ENCODE measurements around the gene KRTAP12-1.
"Not testable (repeated sequence)": the region's sequence is repeated elsewhere in the genome, so short reads cannot be mapped to it uniquely, and the experiment has no call there.

The KRTAP12-1 gene

GRCh38 chr21:44699502-44700001 lies 17.6 kb upstream of the KRTAP12-1 start:
- in situ Hi-C loops (cut with MboI; ENCODE audit: low sequenced_read_pairs), result no loop called here

DNA sequence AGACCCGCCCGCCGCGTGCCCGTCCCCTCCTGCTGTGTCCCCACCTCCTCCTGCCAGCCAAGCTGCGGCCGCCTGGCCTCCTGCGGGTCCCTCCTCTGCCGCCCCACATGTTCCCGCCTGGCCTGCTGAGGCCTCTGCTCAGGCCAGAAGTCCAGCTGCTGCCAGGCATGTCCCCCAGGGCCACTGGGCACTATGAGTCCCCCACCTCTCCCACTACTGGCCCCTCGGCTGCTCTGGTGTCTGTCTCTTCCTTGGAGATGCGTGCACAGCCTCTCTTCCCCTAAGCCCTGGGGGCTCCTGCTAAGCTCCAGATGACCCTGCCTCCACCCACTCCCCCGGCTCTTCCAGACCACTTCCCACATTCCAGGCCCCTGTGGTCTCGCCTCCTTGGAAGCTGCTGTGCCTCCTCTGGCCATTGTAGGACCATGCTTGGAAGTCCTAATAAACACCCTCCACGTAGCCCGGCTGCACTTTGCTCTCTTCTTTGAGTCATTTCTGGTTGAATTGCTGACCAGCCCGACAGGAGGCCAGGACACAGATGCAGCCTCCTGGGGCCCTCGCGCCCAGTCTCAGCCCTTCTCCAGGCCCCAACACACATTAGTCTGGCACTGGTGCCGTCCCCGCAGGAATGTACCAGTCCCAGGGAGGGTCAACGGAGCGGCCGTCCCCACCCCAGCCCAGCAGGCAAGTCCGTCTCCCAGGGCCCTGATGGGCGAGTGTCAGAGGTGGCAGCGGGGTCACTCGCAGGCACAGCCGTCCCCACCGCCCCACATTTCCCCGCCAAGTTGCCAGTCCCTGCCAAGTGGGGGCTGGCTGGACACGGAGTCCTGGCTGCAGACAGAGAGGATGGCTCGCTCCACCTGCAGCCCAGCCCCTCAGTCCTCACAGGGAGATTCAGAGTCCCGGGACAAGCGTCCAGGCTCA lies 16.1 kb upstream of the KRTAP12-1 start:
- in situ Hi-C loops (cut with MboI; ENCODE audit: low sequenced_read_pairs), result no loop called here

- in situ Hi-C loops (cut with MboI; ENCODE audit: low sequenced_read_pairs), result not testable (repeated sequence)
Measured at GRCh38 chr21:44697172-44697810, 15.3 kb upstream of the KRTAP12-1 start, which contains the start of gene KRTAP10-12. KRTAP10-12 (plus strand) TSS chr21:44697172; CDS start chr21:44697202, 30 bp downstream.

DNA sequence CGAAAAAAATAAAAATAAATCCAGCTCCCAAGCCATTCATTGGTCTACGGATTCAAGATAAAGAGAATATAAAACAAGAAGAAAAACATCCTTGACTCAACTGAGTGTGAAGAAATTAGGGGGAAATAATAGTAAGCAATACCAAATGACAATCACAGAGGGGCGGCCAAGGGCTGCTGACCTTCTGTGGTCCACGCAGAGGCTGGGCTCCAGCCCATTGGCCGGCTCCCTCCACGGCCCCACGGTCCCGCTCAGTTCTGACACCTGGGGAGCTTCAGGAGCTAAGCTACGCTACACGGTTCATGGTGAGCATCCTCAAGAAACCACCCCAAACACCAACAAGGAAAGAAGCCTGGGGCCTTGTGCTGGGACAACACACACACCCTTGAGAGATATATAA lies 14.6 kb upstream of the KRTAP12-1 start:
- in situ Hi-C loops (cut with MboI; ENCODE audit: low sequenced_read_pairs), result no loop called here

DNA sequence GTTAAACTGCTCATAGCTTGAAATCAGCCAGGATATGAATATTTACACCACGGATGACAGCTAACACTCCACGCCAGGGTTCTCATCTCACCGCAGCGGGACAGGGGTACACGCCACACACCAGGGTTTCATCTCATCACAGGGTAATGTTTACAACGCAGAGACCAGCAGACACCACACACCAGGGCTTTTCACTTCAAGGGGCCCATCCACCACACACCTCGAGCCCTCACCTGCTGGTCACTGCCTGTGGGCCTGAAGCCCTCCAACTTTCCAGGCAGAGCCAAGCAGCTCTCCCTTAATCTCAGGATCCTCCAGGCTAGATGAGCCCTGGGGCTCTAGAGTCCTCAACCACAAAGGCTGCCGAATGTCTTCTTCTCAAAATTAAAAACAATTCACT lies 13.7 kb upstream of the KRTAP12-1 start:
- in situ Hi-C loops (cut with MboI; ENCODE audit: low sequenced_read_pairs), result no loop called here

- in situ Hi-C loops (cut with MboI; ENCODE audit: low sequenced_read_pairs), result no loop called here
Measured at GRCh38 chr21:44695184-44695583, 13.2 kb upstream of the KRTAP12-1 start.

DNA sequence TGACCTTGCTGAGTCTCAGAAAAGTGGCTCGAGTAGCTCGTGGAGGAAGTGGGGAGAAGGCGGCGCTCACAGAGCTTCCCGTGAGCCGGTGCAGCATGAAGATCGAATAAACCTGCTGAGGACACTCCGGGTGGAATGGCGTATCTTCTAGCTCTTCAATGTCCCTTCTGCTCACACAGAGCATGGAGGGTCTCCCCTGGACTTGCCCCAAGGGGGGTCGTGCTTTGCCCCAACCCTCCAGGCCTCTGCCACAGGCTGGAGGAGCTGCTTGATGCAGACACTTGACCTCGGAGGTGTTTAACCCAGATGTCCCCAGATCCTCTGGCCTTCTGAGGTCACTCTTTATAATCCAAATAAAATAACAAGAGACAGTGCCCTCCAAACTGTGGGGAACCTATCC lies 12.8 kb upstream of the KRTAP12-1 start:
- in situ Hi-C loops (cut with MboI; ENCODE audit: low sequenced_read_pairs), result no loop called here

DNA sequence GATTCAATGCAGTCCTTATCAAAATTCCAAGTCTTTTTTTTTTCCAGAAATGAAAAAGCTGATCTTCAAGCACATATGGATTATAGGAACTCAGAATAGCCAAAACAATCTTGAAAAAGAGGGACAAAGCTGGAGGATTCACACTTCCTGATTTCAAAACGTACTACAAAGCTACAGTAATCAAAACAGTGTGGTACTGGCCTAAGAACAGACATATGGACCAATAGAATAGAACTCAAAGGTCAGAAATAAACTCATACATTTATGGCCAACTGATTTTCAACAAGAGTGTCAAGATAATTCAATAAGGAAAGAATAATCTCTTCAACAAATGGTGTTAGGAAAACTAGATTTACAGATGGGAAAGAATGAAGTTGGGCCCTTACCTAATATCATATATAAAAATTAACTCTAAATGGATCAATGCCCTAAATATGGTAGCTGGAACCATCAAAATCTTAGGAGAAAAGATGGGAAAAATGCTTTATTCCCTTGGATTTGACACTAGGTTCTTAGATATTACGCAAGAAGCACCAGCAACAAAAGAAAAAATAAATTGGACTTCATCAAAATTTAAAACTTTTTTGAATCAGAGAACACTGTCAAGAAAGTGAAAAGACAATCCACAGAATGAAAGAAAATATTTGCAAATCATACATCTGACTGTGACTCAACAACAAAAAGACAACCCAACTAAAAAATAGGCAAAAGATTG lies 11.0 kb upstream of the KRTAP12-1 start:
- in situ Hi-C loops (cut with MboI; ENCODE audit: low sequenced_read_pairs), result no loop called here

DNA sequence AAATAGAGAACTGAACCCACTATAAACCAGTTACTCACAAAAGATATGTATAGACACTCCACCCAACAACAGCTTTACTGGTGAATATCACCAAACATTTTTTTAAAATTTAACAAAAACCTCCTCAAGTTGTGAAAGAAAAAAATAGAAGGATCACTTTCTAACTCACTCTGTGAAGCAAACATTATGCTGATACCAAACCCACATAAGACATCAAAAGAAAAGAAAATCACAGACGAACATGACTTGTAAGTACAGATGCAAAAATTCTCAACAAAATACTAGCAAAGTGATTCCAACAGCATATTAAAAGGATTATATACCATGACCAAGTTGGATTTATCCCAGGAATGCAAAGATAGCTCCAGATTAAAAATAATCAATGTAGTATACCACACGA lies 9.7 kb upstream of the KRTAP12-1 start:
- in situ Hi-C loops (cut with MboI; ENCODE audit: low sequenced_read_pairs), result no loop called here

- in situ Hi-C loops (cut with MboI; ENCODE audit: low sequenced_read_pairs), result not testable (repeated sequence)
Measured at GRCh38 chr21:44689740-44690139, 7.8 kb upstream of the KRTAP12-1 start.

DNA sequence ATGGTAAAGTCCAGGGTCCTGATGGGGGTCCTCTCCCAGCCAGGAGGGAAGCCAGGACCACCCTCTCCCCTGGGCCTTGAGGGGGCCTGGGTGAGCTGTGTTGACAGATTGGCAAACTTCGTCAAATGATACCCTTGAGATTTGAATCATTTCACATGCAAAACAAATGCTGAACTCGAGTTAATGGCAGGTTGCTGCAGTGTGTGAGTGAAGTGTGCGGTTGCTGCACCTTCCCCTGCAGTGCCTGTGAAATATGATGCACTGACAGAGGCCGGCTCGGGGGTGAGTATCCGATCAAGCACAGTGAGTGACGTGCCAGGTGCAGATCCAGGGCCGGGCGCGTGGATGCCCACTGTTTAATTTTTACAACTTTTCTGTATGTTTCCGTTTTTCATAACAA lies 5.7 kb upstream of the KRTAP12-1 start:
- in situ Hi-C loops (cut with MboI; ENCODE audit: low sequenced_read_pairs), result no loop called here

GRCh38 chr21:44686843-44687561 lies 5.0 kb upstream of the KRTAP12-1 start:
- in situ Hi-C loops (cut with MboI; ENCODE audit: low sequenced_read_pairs), result no loop called here

- in situ Hi-C loops (cut with MboI; ENCODE audit: low sequenced_read_pairs), result no loop called here
Measured at GRCh38 chr21:44686000-44686781, 4.2 kb upstream of the KRTAP12-1 start.

DNA sequence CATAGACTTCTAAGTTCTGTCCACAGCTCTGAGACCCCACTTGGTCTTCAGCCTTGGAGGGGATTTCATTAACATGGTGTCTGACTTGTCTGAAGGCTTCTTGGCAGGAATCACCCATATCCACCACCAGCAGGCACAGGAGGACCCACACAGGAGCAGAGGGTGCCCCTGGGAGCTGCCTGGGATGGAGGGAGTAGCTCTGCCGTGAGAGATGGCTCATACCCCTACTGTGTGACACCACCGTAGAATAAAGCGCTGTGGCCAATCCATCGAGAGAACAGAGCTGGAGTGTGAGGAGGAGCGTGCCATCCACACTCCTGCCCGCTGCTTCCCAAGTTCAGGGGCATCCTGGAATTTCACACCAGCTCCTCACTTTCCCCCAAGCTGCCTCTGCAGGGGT lies 3.1 kb upstream of the KRTAP12-1 start:
- in situ Hi-C loops (cut with MboI; ENCODE audit: low sequenced_read_pairs), result not testable (repeated sequence)

DNA sequence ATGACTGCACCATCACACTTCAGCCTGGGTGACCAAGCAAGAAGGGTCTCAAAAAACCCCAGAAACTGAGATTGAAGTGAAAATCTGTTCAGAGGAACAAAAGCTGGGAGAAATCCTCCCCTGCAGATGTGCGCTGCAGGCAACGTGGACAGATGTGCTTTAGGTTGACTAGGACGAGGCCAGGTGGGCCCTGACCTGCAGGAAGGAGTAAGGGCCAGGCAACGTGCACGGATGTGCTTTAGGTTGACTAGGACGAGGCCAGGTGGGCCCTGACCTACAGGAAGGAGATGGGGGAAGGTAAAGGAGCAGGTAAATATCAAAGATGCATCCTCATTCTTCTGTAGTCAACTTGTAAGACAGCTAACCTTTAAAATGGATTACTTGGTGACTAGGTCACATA lies 2.5 kb upstream of the KRTAP12-1 start:
- in situ Hi-C loops (cut with MboI; ENCODE audit: low sequenced_read_pairs), result no loop called here

DNA sequence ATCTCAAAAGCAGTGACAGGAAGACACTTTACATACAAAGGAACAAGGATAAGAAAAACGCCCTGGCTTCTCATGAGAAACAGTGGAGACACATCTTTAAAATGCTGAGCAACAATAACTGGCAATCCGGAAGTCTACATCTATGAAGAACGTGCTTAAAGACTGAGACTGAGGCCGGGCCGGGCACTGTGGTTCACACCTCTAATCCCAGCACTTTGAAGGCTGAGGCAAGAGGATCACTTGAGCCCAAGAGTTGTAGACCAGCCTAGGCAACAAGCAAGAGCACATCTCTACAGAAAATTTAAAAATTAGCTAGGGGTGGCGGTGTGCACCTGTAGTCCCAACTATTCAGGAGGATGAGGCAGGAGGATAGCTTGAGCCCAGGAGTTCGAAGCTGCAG lies 2.1 kb upstream of the KRTAP12-1 start:
- in situ Hi-C loops (cut with MboI; ENCODE audit: low sequenced_read_pairs), result no loop called here

DNA sequence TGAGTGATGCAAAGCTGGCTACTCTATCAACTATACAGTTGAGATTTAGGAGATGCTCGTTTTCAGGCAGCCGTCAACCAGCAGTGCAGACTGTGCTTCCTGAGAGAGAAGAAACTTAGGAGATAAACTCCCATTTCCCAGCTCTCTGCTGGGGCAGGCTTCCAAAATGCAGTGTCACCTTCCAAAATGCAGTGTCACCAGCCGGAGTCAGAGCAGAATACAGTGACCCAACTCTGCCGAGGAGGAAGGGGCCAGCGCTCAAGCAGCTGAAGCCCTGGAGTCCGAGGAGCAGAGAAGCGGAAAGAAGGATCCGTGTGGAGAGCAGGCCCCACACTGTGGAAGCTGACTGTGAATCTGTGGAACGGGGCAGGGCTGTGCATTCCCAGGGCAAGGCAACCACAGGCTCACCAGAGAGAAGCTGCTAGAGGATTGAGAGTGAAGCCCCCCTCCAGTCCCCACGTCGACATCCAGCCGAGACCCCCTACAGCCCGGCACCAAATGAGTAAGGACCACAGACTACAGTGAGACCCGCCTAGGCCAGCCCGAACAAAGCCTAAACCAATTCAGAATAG lies 703 bp upstream of the KRTAP12-1 start:
- in situ Hi-C loops (cut with MboI; ENCODE audit: low sequenced_read_pairs), result no loop called here

GRCh38 chr21:44681152-44681551 lies 811 bp downstream of the KRTAP12-1 start:
- in situ Hi-C loops (cut with MboI; ENCODE audit: low sequenced_read_pairs), result no loop called here

DNA sequence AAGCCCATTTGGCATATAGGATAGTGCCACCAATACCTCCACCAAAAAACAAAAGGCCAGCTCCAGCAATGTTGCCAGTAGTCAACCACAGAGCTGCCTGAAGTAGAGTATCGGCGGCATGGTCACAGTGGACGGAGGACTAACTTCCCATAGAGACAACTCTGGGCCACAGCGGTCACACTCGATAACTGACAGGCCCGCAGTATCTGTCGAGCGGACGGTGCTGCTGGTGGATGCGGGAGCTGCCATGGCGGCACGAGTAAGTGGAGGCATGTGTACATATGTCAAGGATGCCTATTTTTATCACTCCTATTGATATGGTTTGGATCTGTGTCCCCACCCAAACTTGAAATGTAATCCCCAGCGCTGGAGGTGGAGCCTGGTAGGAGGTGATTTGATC lies 4.1 kb downstream of the KRTAP12-1 start:
- in situ Hi-C loops (cut with MboI; ENCODE audit: low sequenced_read_pairs), result no loop called here

- in situ Hi-C loops (cut with MboI; ENCODE audit: low sequenced_read_pairs), result no loop called here
Measured at GRCh38 chr21:44671911-44672310, 10.1 kb downstream of the KRTAP12-1 start.

Measured in HL-60/S4 treated with phorbol 12-myristate 13-acetate at 8.2 ng/mL for 4 days and 3 days (cell line).